H7 (cell line): Measurements from ENCODE around the gene CLEC10A. TPM values are rescaled to one million over a fixed set of nuclear protein-coding genes. Genes with fewer than 3 reads are reported as not detected.
"Not testable (repeated sequence)": the region's sequence is repeated elsewhere in the genome, so short reads cannot be mapped to it uniquely, and the experiment has no call there.

ENCODE experiments used
- DNase-seq: peaks from one replicate; pipeline ENCODE4 v3.0.0; 2012
- H3K27me3 ChIP-seq: 2 replicates; pipeline ENCODE4 v1.6.0; 2011; ENCODE audit warnings: mild to moderate bottlenecking, low read length; ENCODE audit not compliant: control insufficient read depth, insufficient read depth
- H3K36me3 ChIP-seq: replicated peaks from 2 replicates; pipeline ENCODE4 v1.5.1; 2011; ENCODE audit warnings: low read length; ENCODE audit not compliant: control insufficient read depth, insufficient read depth
- H3K4me3 ChIP-seq: 2 replicates; pipeline ENCODE4 v1.5.1; 2011; ENCODE audit warnings: low read depth, mild to moderate bottlenecking, control low read depth, low read length, moderate library complexity; ENCODE audit not compliant: insufficient read depth
- total RNA-seq: library from RNA; depleted of rRNA; stranded (reverse); fragments of >200 nt; shearing (Covaris generic); gene quantifications from 2 replicates; pipeline ENCODE4 v1.2.3, GENCODE V29; 2014

Gene CLEC10A
- total RNA-seq, 1 experiment from 2014 or later = not detected

DNA sequence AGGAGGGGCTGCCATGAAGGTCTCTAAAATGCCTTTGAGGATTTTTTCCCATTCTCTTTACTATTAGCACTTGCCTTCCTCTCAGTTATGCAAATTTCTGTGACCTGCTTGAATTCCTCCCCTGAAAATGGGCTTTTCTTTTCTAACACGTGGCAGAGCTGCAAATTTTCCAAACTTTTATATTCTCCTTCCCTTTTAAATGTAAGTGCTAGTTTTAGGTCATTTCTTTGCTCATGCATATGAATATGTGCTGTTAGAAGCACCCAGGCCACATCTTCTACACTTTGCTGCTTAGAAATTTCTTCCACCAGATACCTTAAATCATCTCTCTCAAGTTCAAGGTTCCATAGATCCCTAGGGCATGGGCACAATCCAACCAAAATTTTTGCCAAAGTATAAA lies 11.8 kb downstream of the CLEC10A start:
- Histone ChIP-seq H3K4me3 (no peak overlapping the region), H3K27me3 (no peaks in the 10 kb centered on the region; the same call in 1 of the 2 replicates), H3K36me3 (no peaks in the 10 kb centered on the region)
- no peak for DNase-seq

DNA sequence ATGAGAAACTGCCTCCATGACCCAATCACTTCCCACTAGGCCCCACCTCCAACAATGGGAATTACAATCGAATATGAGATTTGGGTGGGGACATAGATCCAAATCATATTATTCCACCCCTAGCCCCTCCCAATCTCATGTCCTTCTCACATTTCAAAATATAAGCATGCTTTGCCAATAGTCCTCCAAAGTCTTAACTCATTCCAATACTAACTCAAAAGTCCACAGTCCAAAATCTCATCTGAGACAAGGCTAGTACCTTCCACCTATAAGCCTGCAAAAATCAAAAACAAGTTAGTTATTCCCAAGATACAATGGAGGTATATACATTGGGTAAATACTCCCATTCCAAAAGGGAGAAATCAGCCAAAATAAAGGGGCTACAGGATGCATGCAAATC lies 12.9 kb downstream of the CLEC10A start:
- no peak for DNase-seq
- no peaks in the 10 kb centered on the region; the same call in 1 of the 2 replicates for H3K27me3 ChIP-seq

DNA sequence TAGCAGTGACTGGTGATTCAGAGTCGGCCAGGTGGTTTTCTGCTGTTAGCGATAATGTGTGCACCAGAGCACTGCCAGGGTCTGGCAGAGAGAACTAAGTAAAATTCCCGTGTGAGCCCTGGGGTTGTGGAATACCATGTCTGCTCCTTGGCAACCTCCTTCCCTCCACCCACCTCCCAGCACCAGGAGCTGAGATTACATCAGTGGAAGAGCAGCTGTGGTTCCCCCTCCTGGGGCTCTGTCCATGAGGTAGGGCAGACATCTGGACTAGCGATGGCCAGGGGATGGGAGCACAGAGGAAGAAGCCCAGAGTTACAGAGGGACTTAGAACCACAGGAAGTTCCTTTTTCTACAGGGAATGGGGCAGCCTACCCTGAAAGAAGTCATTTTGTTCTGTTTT lies 15.8 kb downstream of the CLEC10A start:
- Histone ChIP-seq H3K4me3 (no peak overlapping the region), H3K27me3 (no peaks in the 10 kb centered on the region; the same call in 1 of the 2 replicates), H3K36me3 (no peaks in the 10 kb centered on the region)
- DNase-seq = no peak

More for the DNA sequence above, 12.9 kb downstream of the CLEC10A start:
- H3K36me3 ChIP-seq = no peaks in the 10 kb centered on the region
- no peak overlapping the region for H3K4me3 ChIP-seq

DNA sequence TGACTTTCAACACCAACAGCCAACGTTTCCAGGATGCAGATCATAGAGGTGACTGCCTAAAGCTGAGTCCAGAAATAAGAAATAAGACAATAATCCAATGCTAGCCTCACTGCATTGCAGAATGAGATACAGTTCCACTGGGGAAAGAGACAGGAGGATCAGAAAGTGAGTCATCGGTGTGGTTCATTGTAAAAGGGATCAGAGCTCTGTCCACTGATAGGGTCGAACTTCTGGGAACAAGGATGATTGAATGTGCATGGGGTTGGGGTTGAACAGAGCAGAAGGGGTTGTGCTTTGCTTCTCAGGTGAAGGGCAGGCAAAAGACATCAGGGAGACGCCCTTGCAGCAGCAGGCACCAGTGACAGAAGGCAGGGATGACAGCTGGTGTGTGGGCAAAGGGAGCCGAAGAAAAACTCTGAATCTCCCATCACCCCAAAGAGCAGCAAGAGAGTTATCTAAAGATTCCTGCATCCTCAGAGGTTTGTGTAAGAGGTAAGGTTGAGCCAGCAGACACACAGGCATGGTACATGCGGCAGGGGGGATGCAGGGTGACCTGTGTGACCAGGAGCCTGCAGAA lies 16.4 kb downstream of the CLEC10A start:
- H3K4me3 ChIP-seq = no peak overlapping the region
- no peaks in the 10 kb centered on the region; the same call in 1 of the 2 replicates for H3K27me3 ChIP-seq
- DNase-seq = no peak
- no peaks in the 10 kb centered on the region for H3K36me3 ChIP-seq

DNA sequence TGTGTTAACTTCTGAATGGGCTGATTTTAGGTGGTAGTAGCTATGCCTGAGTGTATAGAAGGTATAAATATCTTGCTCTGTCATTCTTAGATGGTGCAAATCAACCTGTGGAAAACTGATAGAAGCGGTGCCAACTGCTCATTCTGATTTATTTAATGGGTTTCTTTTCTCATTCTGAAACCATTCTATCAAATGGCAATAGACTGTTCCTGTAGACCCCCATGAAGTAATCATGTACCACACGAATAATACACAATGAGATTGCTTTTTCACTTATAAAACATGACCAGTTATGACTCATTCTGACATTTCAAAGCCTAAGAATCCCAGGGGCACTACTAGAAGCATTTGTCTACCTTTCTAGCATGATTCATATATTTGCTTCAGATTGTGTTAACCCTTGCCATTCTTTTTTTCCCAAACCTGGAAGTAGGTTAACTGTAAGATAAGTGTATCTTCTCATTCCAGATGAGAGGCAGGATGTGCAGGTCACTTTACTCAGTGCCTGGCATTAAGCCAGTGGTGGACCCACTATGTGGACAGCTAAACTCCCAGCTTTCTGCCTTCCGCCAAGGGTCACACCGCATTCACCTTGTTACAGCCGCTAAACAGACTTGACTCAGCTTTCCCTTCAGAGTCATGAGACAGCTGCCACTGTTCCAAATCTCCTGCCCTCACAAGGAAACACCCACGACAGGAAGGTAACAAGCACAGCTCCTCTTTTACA lies 19.7 kb downstream of the CLEC10A start:
- Histone ChIP-seq H3K27me3 (no peaks in the 10 kb centered on the region), H3K36me3 (no peaks in the 10 kb centered on the region), H3K4me3 (no peak overlapping the region)
- DNase-seq = no peak

DNA sequence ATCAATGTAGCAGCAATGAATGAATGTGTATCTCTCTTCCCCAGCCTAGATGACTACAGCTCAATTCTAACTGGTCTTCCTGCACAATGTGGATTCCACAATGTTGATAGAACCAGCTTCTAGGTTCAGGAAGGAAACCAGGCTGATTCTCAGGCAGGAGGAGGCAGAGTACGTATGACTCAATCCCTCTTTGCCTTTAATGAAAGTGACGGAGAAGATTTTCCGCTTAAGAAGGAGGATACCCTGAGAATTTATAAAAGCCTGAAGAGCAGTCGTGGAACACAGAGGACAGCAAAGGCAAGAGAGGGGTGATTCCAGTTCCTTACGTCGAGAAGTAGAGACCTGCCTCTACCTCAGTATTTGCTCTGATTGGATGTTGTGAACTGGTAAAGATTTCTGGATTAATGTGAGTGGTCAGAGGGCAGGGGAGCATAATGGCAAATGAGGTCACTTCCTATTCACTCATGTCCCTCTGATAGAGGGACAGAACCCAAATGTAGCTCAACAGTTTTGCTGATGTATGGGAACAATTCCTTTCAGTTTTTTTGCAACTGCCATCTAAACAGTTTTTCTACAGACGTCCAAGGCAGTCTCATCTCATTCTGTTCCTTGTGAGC lies 21.1 kb downstream of the CLEC10A start:
- Histone ChIP-seq H3K36me3 (no peaks in the 10 kb centered on the region), H3K4me3 (no peak overlapping the region), H3K27me3 (no peaks in the 10 kb centered on the region)
- DNase-seq = no peak

DNA sequence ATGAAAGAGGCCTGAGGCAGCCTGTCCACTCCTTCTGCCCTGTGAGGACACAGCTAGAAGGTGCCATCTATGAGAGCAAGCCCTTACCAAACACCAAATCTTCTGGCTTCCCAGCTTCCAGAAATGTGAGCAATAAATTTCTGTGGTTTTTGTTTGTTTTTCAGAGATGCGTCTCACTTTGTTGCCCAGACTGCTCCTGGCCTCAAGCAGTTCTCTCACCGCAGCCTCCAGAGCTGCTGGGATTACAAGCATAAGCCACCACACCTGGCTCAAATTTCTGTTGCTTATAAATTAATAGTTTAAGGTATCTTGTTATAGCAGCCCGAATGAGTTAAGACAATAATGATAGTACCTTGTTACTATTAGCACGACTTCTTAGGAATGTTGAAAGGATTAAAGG lies 23.7 kb downstream of the CLEC10A start:
- no peak for DNase-seq
- Histone ChIP-seq H3K4me3 (no peak overlapping the region), H3K27me3 (no peaks in the 10 kb centered on the region), H3K36me3 (no peaks in the 10 kb centered on the region)

DNA sequence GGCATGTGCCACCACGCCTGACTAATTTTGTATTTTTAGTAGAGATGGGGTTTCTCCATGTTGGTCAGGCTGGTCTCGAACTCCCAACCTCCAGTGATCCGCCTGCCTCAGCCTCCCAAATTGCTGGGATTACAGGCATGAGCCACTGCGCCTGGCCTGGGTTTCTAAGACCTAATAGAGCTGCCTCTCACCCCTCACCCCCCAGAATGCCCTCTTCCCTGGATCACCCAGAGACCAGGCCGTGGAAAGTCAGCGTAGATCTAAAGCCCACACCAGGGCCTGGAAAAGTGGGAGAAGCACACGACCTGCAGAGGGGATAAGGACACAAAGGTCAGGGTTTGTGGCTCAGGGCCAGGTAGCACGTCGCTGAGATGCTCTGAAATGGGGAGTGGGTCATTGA lies 29.5 kb downstream of the CLEC10A start:
- H3K27me3 ChIP-seq = peaks cover 10% of the 10 kb centered on the region
- DNase-seq, H3K36me3 ChIP-seq, H3K4me3 ChIP-seq: not testable (repeated sequence)

DNA sequence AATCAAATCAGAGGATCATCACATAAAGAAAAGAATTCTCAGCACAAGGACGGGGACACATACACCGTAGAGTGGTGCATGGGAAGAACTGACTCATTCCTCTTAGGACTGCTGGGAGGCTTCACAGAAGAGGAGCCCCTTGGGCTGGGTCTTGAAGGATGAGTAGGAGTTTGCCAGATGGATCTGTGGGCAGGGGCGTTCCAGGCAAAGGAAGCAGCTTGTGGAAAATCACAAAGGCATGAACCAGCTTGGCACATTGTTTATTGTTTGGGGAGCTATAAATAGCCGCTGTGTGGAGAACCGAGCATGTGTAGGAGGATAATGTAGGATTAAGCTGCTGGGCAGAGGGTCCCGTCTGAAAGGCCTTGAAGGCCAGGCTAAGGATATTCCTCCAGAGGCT lies 31.1 kb downstream of the CLEC10A start:
- no peak overlapping the region for H3K4me3 ChIP-seq
- peaks cover 24% of the 10 kb centered on the region for H3K27me3 ChIP-seq
- no peaks in the 10 kb centered on the region for H3K36me3 ChIP-seq
- DNase-seq = no peak

DNA sequence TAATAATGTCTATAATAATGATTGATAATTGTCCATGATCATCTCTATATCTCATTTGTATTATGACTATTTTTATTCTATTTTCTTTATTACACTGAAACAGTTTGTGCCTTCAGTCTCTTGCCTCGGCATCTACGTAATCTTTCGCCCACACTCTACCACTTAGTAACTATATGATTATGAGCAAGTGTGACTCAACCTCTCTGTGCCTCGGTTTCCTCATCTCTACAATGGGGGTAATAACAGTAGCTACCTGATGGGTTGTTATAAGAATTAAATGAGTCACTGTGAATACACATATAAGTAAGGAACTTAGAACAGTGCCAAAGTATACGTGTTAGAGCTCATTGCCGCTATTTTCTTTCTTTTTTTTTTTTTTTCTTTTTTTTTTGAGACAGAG lies 32.5 kb downstream of the CLEC10A start:
- no peak for DNase-seq
- Histone ChIP-seq H3K36me3 (no peaks in the 10 kb centered on the region), H3K4me3 (no peak overlapping the region), H3K27me3 (peaks cover 38% of the 10 kb centered on the region)

DNA sequence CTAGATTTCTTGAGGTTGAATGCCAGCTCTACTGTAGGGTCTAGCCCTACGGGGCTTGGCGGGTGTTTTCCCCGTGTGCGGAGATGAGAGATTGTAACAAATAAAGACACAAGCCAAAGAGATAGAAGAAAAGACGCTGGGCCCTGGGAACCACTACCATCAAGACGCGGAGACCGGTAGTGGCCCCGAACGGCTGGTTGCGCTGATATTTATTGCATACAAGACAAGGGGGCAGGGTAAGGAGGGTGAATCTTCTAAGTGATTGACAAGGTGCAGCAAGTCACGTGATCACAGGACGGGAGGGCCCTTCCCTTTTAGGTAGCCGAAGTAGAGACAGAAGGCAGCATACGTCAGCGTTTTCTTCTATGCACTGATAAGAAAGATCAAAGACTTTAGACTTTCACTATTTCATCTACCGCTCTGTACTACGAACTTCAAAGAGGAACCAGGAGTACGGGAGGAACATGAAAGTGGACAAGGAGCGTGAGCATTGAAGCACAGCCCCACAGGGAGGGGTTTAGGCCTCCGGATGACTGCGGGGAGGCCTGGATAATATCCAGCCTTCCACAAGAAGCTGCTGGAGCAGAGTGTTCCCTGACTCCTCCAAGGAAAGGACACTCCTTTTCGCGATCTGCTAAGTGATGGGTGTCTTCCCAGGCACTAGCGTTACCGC lies 33.2 kb downstream of the CLEC10A start:
- Histone ChIP-seq H3K27me3 (peaks cover 45% of the 10 kb centered on the region), H3K4me3 (peak overlapping the region; percentile 27)
- not testable (repeated sequence) for H3K36me3 ChIP-seq, DNase-seq

DNA sequence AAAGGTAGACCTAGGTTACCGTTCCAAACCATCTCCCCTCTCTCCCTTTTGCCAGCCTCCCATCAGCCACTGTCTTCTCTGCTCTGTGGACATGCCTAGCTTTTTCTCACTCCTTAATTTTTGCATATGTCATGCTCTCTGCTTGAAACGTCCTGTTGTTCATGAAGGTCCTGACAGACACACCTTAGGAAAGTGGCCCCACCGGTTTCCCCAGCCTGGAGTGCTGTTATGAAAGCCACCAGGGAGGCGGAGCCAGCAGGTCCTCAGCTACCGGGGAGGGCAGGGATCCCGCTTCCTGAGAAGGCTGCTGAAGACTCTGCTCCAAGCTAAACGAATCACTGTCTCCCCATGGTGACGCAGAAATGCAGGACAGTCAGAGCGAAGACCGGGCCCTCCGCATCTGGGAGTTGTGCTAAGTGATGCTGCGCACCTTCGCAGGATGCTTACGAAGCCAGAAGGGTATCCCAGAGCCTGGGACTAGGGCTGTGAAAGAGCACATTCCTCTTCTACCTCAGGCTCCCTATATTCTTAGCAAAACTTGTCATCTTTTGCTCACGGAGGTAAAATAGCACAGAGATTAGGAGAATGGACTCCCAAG lies 33.8 kb downstream of the CLEC10A start:
- peak; percentile 69 for DNase-seq
- Histone ChIP-seq H3K36me3 (no peaks in the 10 kb centered on the region), H3K27me3 (peaks cover 48% of the 10 kb centered on the region), H3K4me3 (peak overlapping the region; percentile 27; the same call in 1 of the 2 replicates)

DNA sequence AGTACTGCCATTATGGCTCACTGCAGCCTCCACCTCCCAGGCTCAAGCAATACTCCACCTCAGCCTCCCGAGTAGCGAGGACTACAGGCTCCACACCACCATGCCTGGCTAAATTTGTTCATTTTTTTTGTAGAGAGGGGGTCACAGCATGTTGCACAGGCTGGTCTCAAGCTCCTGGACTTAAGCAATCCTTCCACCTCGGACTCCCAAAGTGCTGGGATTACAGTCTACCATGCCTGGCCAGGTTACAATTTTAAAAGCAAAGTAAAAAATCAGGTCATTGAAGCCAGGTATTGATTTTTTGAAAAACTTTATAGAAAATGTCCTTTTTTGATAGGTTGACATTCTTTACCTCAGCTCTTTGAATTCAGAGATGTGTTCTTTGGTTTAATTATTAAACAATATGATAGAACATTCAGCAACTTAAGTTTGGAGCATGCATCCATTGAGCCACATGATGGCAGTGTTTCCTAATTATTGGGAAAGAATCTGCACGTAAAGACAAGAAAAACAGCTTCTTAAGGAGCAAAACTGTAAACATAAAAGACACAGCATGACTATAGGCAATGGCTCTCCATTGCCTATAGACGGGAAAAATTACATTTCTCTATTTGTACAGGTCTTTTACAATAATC lies 34.4 kb downstream of the CLEC10A start:
- Histone ChIP-seq H3K27me3 (peaks cover 48% of the 10 kb centered on the region), H3K4me3 (no peak overlapping the region), H3K36me3 (no peaks in the 10 kb centered on the region)
- peak; percentile 60 for DNase-seq
